DND-41 (cell line): ENCODE results near the gene PHACTR3.
"Not testable (repeated sequence)": the region's sequence is repeated elsewhere in the genome, so short reads cannot be mapped to it uniquely, and the experiment has no call there.

Experiments used
- ATAC-seq: fragments of 200-7000 bp; cut with Tn5 transposase; 3 replicates; pipeline ENCODE4 v1.9.1; 2021; ENCODE audit warnings: low read depth; ENCODE audit not compliant: insufficient read depth
- DNase-seq: peaks from one replicate; pipeline ENCODE4 v3.0.0-alpha.2; 2020
- H2AFZ ChIP-seq: 2 replicates; pipeline ENCODE4 v1.6.0; 2012; ENCODE audit warnings: low read depth, low read length
- H3K27ac ChIP-seq: 2 replicates; pipeline ENCODE4 v1.5.1; 2012; ENCODE audit warnings: low read length, inconsistent platforms
- H3K27me3 ChIP-seq: fragments of 200-600 bp; sonication (generic); 2 replicates; pipeline ENCODE4 v1.6.0; 2012; ENCODE audit warnings: low read length, mild to moderate bottlenecking, inconsistent platforms; ENCODE audit not compliant: insufficient read depth, poor library complexity
- H3K36me3 ChIP-seq: 2 replicates; pipeline ENCODE4 v1.5.1; 2012; ENCODE audit warnings: low read length, inconsistent platforms; ENCODE audit not compliant: insufficient read depth
- H3K4me1 ChIP-seq: 2 replicates; pipeline ENCODE4 v1.5.1; 2012; ENCODE audit warnings: mild to moderate bottlenecking, low read length; ENCODE audit not compliant: insufficient read depth
- H3K4me2 ChIP-seq: 2 replicates; pipeline ENCODE4 v1.6.0; 2012; ENCODE audit warnings: mild to moderate bottlenecking, moderate library complexity, low read length, inconsistent platforms; ENCODE audit not compliant: insufficient read depth
- H3K4me3 ChIP-seq, 2 experiments: fragments of 200-600 bp in 1 of 2; shearing (Covaris generic) in 1 of 2; 2 replicates each; pipeline ENCODE4 v1.5.1; 2012 to 2016; ENCODE audit warnings: inconsistent platforms in 2 of 2, low read length in 2 of 2, mild to moderate bottlenecking in 2 of 2, low read depth in 1 of 2, moderate library complexity in 1 of 2
- H3K79me2 ChIP-seq: 2 replicates; pipeline ENCODE4 v1.6.0; 2012; ENCODE audit warnings: low read length, inconsistent platforms; ENCODE audit not compliant: insufficient read depth
- H3K9ac ChIP-seq: 2 replicates; pipeline ENCODE4 v1.6.0; 2012; ENCODE audit warnings: low read depth, mild to moderate bottlenecking, inconsistent platforms, low read length, moderate library complexity
- H3K9me3 ChIP-seq: 2 replicates; pipeline ENCODE4 v1.5.1; 2012; ENCODE audit warnings: low read length, moderate library complexity, mild to moderate bottlenecking, inconsistent platforms; ENCODE audit not compliant: insufficient read depth, severe bottlenecking
- H4K20me1 ChIP-seq: 2 replicates; pipeline ENCODE4 v1.6.0; 2012; ENCODE audit warnings: low read length; ENCODE audit not compliant: insufficient read depth
- CTCF ChIP-seq: IDR thresholded peaks from 2 replicates; pipeline ENCODE4 v1.5.1; 2012; ENCODE audit warnings: borderline replicate concordance, low read length, moderate library complexity, mild to moderate bottlenecking; ENCODE audit not compliant: poor library complexity, severe bottlenecking; ENCODE audit errors: extremely low read depth
- EZH2 ChIP-seq: IDR thresholded peaks from 3 replicates; pipeline ENCODE4 v1.6.1; 2012; ENCODE audit warnings: borderline replicate concordance, low read depth, mild to moderate bottlenecking, moderate library complexity, low read length, inconsistent platforms; ENCODE audit not compliant: severe bottlenecking

Gene PHACTR3

GRCh38 chr20:59848182-59848581 is 243.8 kb downstream of the PHACTR3 start:
- TF ChIP-seq EZH2 (no peak), CTCF (no peak)

GRCh38 chr20:59850018-59850641 is 245.8 kb downstream of the PHACTR3 start:
- DNase-seq = no peak
- Histone ChIP-seq H3K27ac (no peak overlapping the region), H3K36me3 (no peaks in the 10 kb centered on the region), H3K4me1 (no peaks in the 10 kb centered on the region), H3K9me3 (no peaks in the 10 kb centered on the region), H4K20me1 (no peaks in the 10 kb centered on the region), H3K4me2 (no peak overlapping the region), H3K27me3 (peaks cover 30% of the 10 kb centered on the region), H2AFZ (no peak overlapping the region), H3K9ac (no peak overlapping the region), H3K4me3 (no peak overlapping the region), H3K79me2 (no peaks in the 10 kb centered on the region)
- TF ChIP-seq CTCF (peak; percentile 76), EZH2 (no peak)
- peak; percentile 66; the same call in 2 of the 3 replicates for ATAC-seq

More at GRCh38 chr20:59848182-59848581, 243.8 kb downstream of the PHACTR3 start:
- Histone ChIP-seq H3K9ac (no peak overlapping the region), H4K20me1 (no peaks in the 10 kb centered on the region), H3K4me3 (no peak overlapping the region), H3K27ac (no peak overlapping the region), H3K4me1 (no peaks in the 10 kb centered on the region), H2AFZ (no peak overlapping the region), H3K79me2 (no peaks in the 10 kb centered on the region), H3K9me3 (no peaks in the 10 kb centered on the region), H3K27me3 (peaks cover 33% of the 10 kb centered on the region), H3K36me3 (no peaks in the 10 kb centered on the region), H3K4me2 (no peak overlapping the region)
- ATAC-seq = no peak
- no peak for DNase-seq

GRCh38 chr20:59856526-59856925 is 252.2 kb downstream of the PHACTR3 start:
- H3K4me1 ChIP-seq, H3K9ac ChIP-seq, H4K20me1 ChIP-seq, H3K4me2 ChIP-seq, DNase-seq, H3K4me3 ChIP-seq, H3K79me2 ChIP-seq, ATAC-seq, H2AFZ ChIP-seq, H3K9me3 ChIP-seq, H3K27me3 ChIP-seq, H3K27ac ChIP-seq, H3K36me3 ChIP-seq: not testable (repeated sequence)

GRCh38 chr20:59856941-59857340 is 252.6 kb downstream of the PHACTR3 start:
- H4K20me1 ChIP-seq, H3K4me3 ChIP-seq, H3K79me2 ChIP-seq, H3K27me3 ChIP-seq, H3K9ac ChIP-seq, H3K9me3 ChIP-seq, DNase-seq, H3K4me1 ChIP-seq, H3K27ac ChIP-seq, H3K4me2 ChIP-seq, ATAC-seq, H3K36me3 ChIP-seq, H2AFZ ChIP-seq: not testable (repeated sequence)
